HG03196 (cell line): ENCODE data around the gene MUC2.

ENCODE experiments used
- ATAC-seq: cut with Tn5 transposase; IDR thresholded peaks from one replicate; pipeline ENCODE4 v1.9.1; 2021; ENCODE audit not compliant: unreplicated experiment

MUC2 gene

GRCh38 chr11:1036303-1036923, 38.3 kb upstream of the MUC2 start, which contains the start of gene MUC6:
TSS of gene MUC6 (minus strand) at chr11:1036718. CDS start at chr11:1036655, 63 bp downstream.
- no peak for ATAC-seq

GRCh38 chr11:1036931-1037330, 37.7 kb upstream of the MUC2 start:
- ATAC-seq, result no peak

GRCh38 chr11:1037506-1038055, 37.1 kb upstream of the MUC2 start:
- no peak for ATAC-seq

GRCh38 chr11:1038361-1038760, 36.3 kb upstream of the MUC2 start:
- ATAC-seq, result no peak

- no peak for ATAC-seq
Observed at GRCh38 chr11:1038921-1039320, 35.8 kb upstream of the MUC2 start.

- ATAC-seq, result no peak
Observed at GRCh38 chr11:1039481-1040427, 34.9 kb upstream of the MUC2 start.

GRCh38 chr11:1040428-1041148, 34.1 kb upstream of the MUC2 start:
- no peak for ATAC-seq

- ATAC-seq, result no peak
Observed at GRCh38 chr11:1041149-1041467, 33.6 kb upstream of the MUC2 start.

GRCh38 chr11:1041471-1041870, 33.2 kb upstream of the MUC2 start:
- ATAC-seq, result no peak

- no peak for ATAC-seq
Observed at GRCh38 chr11:1041936-1042608, 32.6 kb upstream of the MUC2 start.

- no peak for ATAC-seq
Observed at GRCh38 chr11:1042626-1043562, 31.8 kb upstream of the MUC2 start.

GRCh38 chr11:1043563-1044096, 31.0 kb upstream of the MUC2 start:
- ATAC-seq, result no peak

GRCh38 chr11:1044160-1044559, 30.5 kb upstream of the MUC2 start:
- ATAC-seq, result no peak

GRCh38 chr11:1047595-1048156, 27.0 kb upstream of the MUC2 start:
- no peak for ATAC-seq

GRCh38 chr11:1048375-1049070, 26.2 kb upstream of the MUC2 start:
- ATAC-seq, result no peak

- ATAC-seq, result no peak
Observed at GRCh38 chr11:1049071-1049405, 25.6 kb upstream of the MUC2 start.

- ATAC-seq, result no peak
Observed at GRCh38 chr11:1049431-1049891, 25.2 kb upstream of the MUC2 start.

GRCh38 chr11:1049911-1050580, 24.6 kb upstream of the MUC2 start:
- ATAC-seq, result no peak
